ENCODE results near the gene SEPTIN5.

DNA sequence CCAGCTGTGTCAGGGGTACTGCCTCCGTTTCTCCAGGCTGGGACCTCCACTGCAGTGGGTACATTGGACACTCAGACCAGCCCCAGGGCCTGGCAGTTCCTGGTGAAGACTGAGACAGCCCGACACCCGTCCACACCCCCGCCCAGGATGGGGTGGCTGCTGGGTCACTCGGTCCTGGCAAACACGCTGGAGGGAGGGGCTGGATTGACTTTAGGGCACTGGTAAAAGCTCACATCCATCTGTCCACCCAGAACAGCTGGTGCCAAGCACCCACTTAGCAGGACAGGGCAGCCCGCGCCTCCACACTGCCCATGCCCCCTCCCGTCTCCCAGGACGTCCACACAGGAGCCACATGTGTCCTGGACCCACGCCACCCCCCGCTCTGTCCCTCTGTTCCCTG lies 35.6 kb downstream of the SEPTIN5 start:
- no peak for TF ChIP-seq POLR2AphosphoS5 (IDR thresholded peaks at IDR 0.05; ENCODE audit: low read depth, low read length)
- TF ChIP-seq TAF1 (IDR thresholded peaks at IDR 0.05; ENCODE audit: borderline replicate concordance, insufficient read depth, low read length), result no peak
- TF ChIP-seq SIN3A (IDR thresholded peaks at IDR 0.05; ENCODE audit: borderline replicate concordance, insufficient read depth, low read length), result no peak
- TF ChIP-seq, protein P1, sequence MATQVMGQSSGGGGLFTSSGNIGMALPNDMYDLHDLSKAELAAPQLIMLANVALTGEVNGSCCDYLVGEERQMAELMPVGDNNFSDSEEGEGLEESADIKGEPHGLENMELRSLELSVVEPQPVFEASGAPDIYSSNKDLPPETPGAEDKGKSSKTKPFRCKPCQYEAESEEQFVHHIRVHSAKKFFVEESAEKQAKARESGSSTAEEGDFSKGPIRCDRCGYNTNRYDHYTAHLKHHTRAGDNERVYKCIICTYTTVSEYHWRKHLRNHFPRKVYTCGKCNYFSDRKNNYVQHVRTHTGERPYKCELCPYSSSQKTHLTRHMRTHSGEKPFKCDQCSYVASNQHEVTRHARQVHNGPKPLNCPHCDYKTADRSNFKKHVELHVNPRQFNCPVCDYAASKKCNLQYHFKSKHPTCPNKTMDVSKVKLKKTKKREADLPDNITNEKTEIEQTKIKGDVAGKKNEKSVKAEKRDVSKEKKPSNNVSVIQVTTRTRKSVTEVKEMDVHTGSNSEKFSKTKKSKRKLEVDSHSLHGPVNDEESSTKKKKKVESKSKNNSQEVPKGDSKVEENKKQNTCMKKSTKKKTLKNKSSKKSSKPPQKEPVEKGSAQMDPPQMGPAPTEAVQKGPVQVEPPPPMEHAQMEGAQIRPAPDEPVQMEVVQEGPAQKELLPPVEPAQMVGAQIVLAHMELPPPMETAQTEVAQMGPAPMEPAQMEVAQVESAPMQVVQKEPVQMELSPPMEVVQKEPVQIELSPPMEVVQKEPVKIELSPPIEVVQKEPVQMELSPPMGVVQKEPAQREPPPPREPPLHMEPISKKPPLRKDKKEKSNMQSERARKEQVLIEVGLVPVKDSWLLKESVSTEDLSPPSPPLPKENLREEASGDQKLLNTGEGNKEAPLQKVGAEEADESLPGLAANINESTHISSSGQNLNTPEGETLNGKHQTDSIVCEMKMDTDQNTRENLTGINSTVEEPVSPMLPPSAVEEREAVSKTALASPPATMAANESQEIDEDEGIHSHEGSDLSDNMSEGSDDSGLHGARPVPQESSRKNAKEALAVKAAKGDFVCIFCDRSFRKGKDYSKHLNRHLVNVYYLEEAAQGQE (IDR thresholded peaks at IDR 0.05; ENCODE audit: insufficient read depth in 1 of 2, low read depth in 2 of 2, low read length in 2 of 2), result no peak
